ENCODE data around the gene CEP192. TPM values are rescaled to one million over a fixed set of nuclear protein-coding genes. Genes with fewer than 3 reads are reported as not detected.

CEP192 gene, protein sequence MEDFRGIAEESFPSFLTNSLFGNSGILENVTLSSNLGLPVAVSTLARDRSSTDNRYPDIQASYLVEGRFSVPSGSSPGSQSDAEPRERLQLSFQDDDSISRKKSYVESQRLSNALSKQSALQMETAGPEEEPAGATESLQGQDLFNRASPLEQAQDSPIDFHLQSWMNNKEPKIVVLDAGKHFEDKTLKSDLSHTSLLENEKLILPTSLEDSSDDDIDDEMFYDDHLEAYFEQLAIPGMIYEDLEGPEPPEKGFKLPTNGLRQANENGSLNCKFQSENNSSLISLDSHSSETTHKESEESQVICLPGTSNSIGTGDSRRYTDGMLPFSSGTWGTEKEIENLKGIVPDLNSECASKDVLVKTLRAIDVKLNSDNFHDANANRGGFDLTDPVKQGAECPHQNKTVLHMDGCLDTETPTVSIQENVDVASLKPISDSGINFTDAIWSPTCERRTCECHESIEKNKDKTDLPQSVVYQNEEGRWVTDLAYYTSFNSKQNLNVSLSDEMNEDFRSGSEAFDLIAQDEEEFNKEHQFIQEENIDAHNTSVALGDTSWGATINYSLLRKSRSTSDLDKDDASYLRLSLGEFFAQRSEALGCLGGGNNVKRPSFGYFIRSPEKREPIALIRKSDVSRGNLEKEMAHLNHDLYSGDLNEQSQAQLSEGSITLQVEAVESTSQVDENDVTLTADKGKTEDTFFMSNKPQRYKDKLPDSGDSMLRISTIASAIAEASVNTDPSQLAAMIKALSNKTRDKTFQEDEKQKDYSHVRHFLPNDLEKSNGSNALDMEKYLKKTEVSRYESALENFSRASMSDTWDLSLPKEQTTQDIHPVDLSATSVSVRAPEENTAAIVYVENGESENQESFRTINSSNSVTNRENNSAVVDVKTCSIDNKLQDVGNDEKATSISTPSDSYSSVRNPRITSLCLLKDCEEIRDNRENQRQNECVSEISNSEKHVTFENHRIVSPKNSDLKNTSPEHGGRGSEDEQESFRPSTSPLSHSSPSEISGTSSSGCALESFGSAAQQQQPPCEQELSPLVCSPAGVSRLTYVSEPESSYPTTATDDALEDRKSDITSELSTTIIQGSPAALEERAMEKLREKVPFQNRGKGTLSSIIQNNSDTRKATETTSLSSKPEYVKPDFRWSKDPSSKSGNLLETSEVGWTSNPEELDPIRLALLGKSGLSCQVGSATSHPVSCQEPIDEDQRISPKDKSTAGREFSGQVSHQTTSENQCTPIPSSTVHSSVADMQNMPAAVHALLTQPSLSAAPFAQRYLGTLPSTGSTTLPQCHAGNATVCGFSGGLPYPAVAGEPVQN (N-terminal part only)
- 9.5 to 11.2 TPM (median 9.6 TPM) in 5 replicates for total RNA-seq (2022; extraction: Qiagen RNA extraction; ENCODE audit: low read depth)

DNA sequence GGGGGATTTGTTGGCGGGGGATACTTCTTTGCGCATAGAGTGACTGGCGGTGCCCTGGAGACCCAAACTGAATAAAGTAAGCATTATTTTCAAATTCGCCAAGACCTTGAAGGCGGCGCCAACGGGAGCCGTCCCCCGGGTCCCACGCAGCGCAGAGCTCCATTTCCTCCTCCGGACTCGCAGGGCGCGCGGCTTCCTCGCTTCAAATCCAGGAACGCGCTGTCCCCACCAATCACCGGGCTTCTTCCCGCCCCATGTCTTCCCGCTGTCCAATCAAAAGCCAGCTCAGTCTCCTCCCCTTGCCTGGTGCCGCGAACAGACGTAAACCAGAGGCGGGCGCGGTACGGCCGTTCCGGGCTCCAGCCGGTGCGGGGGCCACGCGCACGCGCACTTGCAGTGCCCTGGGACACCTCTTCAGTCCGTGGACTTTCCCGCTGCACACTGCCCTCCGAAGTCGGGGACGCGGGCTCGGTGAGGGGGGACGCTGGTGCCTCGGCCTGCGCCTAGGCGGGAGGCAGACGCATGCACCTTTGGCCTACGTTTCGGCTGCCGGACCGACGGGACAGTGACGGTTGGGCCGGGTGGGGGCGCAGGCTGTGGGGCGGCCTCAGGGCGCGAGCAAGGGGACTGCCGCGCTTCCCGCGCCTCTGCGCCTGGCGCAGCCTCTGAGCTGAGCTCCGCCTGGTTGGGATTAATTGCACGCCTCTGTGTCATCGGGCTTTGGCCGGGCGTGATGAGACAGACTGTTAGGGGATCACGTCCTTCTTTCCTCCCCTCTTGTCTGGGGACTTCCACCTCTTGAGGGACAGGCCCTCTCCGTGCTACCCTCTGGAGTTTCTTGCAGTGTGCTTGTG, at the start of gene CEP192:
TSS of gene CEP192 (plus strand) at position 396 of the 854 bp plus-strand sequence. CDS start 8,063 bp downstream, outside the sequence.

DNA sequence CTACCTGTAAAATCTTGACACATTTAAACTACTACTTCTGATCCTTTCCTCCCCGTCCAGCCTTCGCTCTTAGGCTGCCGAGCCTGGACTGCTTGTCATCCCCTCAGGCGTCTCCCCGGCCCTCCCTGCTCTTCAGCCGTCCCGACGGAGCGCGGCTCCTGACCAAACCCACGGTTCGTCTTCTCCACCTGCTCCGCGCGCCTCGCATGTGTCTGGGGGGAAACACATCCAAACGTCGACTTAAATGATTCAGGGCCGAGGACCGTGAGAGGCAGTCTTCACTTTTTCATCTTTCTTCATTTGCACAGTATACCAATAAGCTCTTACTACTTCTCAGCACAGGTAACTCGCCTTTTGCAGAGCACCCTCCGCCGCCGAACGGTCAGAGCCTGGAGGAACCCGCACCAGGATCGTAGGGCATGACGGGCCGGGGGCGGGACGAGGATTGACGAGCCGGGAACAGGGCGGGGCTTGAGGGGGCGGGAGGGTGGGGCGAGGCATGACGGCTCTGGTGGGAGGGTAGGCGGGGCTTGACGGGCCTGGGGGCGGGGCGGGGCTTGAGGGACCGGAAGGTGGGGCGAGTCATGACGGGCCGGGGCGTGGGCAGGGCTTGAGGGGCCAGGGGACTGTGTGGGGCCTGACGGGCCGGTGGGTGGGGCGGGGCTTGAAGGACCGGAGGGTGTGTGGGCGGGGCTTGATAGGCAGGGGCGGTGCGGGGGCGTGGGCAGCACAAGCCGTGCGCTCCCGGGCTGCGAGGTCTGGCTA, 43.7 kb upstream of the CEP192 start, which contains the start of gene SEH1L:
TSS of gene SEH1L (plus strand) at position 727 of the 765 bp plus-strand sequence. CDS start 111 bp downstream, outside the sequence.

Other genes starting within 250 kb of the CEP192 start
- 21.5 to 26.1 TPM (median 25.1 TPM) in 5 replicates for gene PTPN2, start 107.1 kb upstream of the CEP192 start, total RNA-seq (2022; extraction: Qiagen RNA extraction; ENCODE audit: low read depth)
- gene SEH1L, start 43.4 kb upstream of the CEP192 start, total RNA-seq (2022; extraction: Qiagen RNA extraction; ENCODE audit: low read depth) = 27.6 to 31.5 TPM (median 31.2 TPM) in 5 replicates
- gene LDLRAD4, start 227.4 kb downstream of the CEP192 start, total RNA-seq (2022; extraction: Qiagen RNA extraction; ENCODE audit: low read depth) = 0.45 to 2.0 TPM (median 1.7 TPM) in 5 replicates